RWPE2 (cell line): Measurements from ENCODE around the gene TAF11L11.
"Not testable (repeated sequence)": the region's sequence is repeated elsewhere in the genome, so short reads cannot be mapped to it uniquely, and the experiment has no call there.

Experiments used
- ATAC-seq: fragments of 200-7000 bp; cut with Tn5 transposase; 3 replicates; pipeline ENCODE4 v1.9.1; 2021; ENCODE audit warnings: low read depth
- DNase-seq: peaks from one replicate; pipeline ENCODE4 v3.0.0-alpha.2; 2020; ENCODE audit warnings: low spot score
- H3K27ac ChIP-seq: fragments of 450-650 bp; 2 replicates; pipeline ENCODE4 v1.5.1; 2017; ENCODE audit warnings: mild to moderate bottlenecking; ENCODE audit not compliant: poor library complexity, severe bottlenecking
- H3K27me3 ChIP-seq: fragments of 250-450 bp; sonication (Bioruptor Pico); 2 replicates; pipeline ENCODE4 v1.5.1; 2021; ENCODE audit warnings: mild to moderate bottlenecking, moderate library complexity; ENCODE audit not compliant: insufficient read depth, poor library complexity, severe bottlenecking
- H3K36me3 ChIP-seq: fragments of 250-450 bp; sonication (Bioruptor Pico); 2 replicates; pipeline ENCODE4 v1.5.1; 2020; ENCODE audit warnings: low read depth, mild to moderate bottlenecking, moderate library complexity
- H3K4me1 ChIP-seq: fragments of 250-450 bp; sonication (Bioruptor Pico); 2 replicates; pipeline ENCODE4 v1.5.1; 2021; ENCODE audit warnings: mild to moderate bottlenecking, moderate library complexity; ENCODE audit not compliant: insufficient read depth, poor library complexity, severe bottlenecking
- H3K4me3 ChIP-seq: fragments of 250-450 bp; sonication (Bioruptor Pico); 2 replicates; pipeline ENCODE4 v1.5.1; 2021; ENCODE audit warnings: mild to moderate bottlenecking, moderate library complexity; ENCODE audit not compliant: severe bottlenecking
- H3K9me3 ChIP-seq: fragments of 250-450 bp; sonication (Bioruptor Pico); 2 replicates; pipeline ENCODE4 v1.5.1; 2021; ENCODE audit warnings: mild to moderate bottlenecking, moderate library complexity; ENCODE audit not compliant: severe bottlenecking
- TF ChIP-seq, protein P1 (sequence below): fragments of 450-650 bp; IDR thresholded peaks from one replicate; pipeline ENCODE4 v1.5.1; 2017; ENCODE audit warnings: mild to moderate bottlenecking, moderate library complexity; ENCODE audit not compliant: poor library complexity, severe bottlenecking

TAF11L11 gene

DNA sequence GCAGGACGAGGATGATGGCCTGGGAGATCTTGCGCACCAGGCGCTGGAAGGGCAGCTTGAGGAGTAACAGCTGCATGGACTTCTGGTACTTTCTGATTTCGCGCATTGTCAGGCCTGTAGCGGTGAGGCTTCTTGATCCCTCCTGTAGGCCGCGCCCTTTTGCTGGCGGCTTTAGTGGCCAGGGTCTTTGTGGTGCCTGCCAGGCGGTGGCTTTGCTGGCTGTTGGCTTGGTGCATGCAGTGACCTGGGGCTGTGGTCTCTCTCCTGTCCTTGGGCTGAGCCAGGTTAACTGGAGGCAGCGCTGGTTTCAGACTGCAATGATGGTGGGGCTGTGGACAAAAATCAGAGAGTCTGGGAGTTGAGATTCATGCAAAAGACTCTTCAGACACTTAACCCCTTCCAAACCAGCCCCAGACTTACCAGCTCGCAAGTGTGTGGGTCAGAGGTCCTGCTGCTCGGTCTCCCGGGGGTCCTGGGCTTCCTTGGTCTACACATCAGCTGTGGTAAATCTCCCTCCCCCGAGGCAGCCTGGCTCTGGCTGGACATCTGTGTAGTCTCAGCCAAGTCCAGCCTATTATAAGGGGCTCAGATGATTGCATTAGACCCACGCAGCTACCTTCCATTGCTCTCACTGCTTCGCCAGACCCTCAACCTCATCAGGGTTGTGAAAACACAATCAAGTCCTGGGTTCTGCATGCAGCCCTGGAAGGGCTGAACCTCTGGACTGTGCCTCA, 11.1 kb downstream of the TAF11L11 start:
- H3K4me3 ChIP-seq: no peak overlapping the region
- H3K4me1 ChIP-seq: no peaks in the 10 kb centered on the region
- no peaks in the 10 kb centered on the region for H3K9me3 ChIP-seq
- TF ChIP-seq, protein P1, sequence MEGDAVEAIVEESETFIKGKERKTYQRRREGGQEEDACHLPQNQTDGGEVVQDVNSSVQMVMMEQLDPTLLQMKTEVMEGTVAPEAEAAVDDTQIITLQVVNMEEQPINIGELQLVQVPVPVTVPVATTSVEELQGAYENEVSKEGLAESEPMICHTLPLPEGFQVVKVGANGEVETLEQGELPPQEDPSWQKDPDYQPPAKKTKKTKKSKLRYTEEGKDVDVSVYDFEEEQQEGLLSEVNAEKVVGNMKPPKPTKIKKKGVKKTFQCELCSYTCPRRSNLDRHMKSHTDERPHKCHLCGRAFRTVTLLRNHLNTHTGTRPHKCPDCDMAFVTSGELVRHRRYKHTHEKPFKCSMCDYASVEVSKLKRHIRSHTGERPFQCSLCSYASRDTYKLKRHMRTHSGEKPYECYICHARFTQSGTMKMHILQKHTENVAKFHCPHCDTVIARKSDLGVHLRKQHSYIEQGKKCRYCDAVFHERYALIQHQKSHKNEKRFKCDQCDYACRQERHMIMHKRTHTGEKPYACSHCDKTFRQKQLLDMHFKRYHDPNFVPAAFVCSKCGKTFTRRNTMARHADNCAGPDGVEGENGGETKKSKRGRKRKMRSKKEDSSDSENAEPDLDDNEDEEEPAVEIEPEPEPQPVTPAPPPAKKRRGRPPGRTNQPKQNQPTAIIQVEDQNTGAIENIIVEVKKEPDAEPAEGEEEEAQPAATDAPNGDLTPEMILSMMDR: no peak
- no peak overlapping the region for H3K27ac ChIP-seq
- no peak for ATAC-seq
- H3K27me3 ChIP-seq: no peaks in the 10 kb centered on the region
- no peak for DNase-seq
- H3K36me3 ChIP-seq: no peaks in the 10 kb centered on the region

DNA sequence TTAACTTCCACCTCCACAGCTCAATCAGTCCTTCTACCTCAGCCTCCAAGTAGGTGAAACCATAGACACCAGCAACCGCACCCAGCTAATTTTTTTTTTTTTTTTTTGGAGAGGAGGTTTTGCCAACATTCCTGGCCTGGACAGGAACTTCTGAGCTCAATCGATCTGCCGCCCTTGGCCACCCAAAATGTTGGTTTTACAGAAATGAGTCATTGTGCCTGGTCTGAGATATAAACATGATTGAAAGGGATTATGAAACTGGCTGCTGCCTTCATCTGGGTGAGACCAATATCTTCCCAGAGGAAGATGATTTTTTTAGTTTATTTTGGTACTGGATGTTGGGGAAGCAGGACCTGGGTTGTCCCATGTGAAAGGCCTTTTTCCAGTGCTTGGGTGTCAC, 15.4 kb downstream of the TAF11L11 start:
- Histone ChIP-seq H3K36me3 (no peaks in the 10 kb centered on the region), H3K4me1 (no peaks in the 10 kb centered on the region), H3K27me3 (no peaks in the 10 kb centered on the region), H3K9me3 (no peaks in the 10 kb centered on the region), H3K27ac (no peak overlapping the region), H3K4me3 (no peak overlapping the region)
- no peak for DNase-seq
- TF ChIP-seq, protein P1: no peak
- no peak for ATAC-seq

DNA sequence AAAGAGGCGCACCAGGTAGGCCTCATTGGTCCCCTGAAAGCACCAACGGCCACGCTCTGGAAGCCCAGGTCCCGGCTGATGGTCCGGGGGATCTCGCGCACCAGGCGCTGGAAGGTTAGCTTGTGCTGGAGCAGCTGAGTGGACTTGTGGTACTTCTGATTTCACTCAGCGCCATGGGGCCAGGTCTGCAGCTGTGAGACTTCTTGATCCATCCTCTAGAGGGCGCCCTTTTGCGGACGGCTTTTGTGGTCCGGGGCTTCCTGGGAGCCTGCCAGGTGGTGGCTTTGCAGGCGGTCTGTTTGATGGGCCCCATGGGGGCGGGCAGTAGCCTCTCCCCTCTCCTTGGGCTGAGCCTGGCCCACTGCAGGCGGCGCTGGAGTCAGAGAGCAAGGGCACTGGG, 16.6 kb downstream of the TAF11L11 start:
- Histone ChIP-seq H3K4me1 (no peaks in the 10 kb centered on the region), H3K36me3 (no peaks in the 10 kb centered on the region), H3K4me3 (no peak overlapping the region), H3K9me3 (no peaks in the 10 kb centered on the region), H3K27me3 (no peaks in the 10 kb centered on the region), H3K27ac (no peak overlapping the region)
- no peak for DNase-seq
- ATAC-seq: no peak
- TF ChIP-seq, protein P1: no peak

- Histone ChIP-seq H3K27ac (no peak overlapping the region), H3K36me3 (no peaks in the 10 kb centered on the region), H3K4me1 (no peaks in the 10 kb centered on the region), H3K4me3 (no peak overlapping the region), H3K9me3 (no peaks in the 10 kb centered on the region), H3K27me3 (no peaks in the 10 kb centered on the region)
- DNase-seq (no peak), ATAC-seq (no peak)
- TF ChIP-seq, protein P1: no peak
Observed at GRCh38 chr5:17625686-17626085, 21.7 kb downstream of the TAF11L11 start.

DNA sequence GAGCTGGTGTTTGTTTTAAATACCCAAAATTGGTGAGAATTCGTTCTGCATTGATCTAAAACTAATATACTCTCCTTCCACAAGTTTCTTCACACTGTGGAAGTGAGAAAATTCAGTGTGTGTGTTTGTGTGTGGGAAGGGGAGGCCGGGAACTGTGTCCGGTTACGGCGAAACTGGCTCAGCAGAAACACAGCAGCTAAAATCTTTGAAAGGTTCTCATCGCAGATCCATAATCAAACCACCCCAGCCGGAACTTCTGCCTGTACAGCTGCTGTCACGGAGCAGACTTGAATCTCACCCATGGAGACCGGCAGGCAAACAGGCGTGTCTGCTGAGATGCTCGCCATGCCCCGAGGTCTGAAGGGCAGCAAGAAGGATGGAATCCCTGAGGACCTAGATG, 27.8 kb downstream of the TAF11L11 start, which contains the start of gene TAF11L13:
Gene TAF11L13, plus strand, starts transcription at position 301 of the 400 bp plus-strand sequence.
- not testable (repeated sequence) for DNase-seq, H3K27ac ChIP-seq, H3K4me1 ChIP-seq, ATAC-seq, H3K4me3 ChIP-seq, H3K27me3 ChIP-seq, H3K9me3 ChIP-seq, H3K36me3 ChIP-seq
